ENCODE measurements around the gene SUV39H1.

The SUV39H1 gene

DNA sequence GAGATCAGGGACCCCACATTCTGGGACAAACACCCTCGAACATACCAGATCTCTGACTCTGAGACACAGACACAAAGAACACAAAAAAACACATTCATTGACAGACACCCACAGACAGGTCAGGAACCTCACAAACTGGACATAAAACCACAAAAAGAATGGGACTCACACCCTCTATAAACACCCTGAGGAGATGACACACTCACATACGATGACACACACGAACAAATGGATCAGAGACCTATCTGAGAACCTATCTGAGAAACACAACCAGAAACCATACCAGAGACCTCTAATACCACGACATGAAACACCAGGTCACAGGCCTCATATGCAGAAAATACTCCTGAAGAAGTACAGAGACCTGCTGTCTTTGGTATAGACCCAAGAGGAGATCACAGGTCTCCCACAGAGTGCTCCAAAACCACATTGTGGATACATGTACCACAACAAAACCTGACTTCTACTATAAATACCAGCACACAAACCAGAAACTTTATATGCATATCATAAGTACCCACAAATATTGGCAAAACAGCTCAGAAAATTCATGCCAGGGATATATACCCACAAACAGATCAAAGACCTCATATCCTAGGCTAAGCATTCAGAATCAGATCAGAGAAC lies 19.5 kb downstream of the SUV39H1 start:
- FAIRE-seq = no peak
- no peak for DNase-seq (ENCODE audit: insufficient read length, low spot score)
- TF ChIP-seq POLR2A (IDR thresholded peaks at IDR 0.05; ENCODE audit: low read depth, low read length) = no peak

DNA sequence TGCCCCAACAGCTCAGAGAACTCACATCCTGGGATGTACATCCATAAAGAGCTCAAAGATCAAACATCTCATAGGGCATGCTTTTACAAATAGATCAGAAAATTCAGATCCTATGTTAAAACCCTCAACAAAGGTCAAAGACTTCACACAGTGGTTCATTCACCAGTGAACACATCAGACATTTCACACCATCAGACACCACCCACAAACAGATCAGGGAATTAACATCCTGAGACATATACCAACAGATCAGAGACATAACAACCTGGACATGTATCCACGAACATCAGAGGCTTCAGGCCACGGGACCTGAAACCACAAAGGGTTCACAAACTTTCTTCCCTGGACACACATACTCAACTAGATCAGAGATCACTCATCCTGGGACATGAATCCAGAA lies 23.4 kb downstream of the SUV39H1 start:
- no peak for FAIRE-seq
- no peak for TF ChIP-seq POLR2A (IDR thresholded peaks at IDR 0.05; ENCODE audit: low read depth, low read length)
- DNase-seq (ENCODE audit: insufficient read length, low spot score) = no peak

DNA sequence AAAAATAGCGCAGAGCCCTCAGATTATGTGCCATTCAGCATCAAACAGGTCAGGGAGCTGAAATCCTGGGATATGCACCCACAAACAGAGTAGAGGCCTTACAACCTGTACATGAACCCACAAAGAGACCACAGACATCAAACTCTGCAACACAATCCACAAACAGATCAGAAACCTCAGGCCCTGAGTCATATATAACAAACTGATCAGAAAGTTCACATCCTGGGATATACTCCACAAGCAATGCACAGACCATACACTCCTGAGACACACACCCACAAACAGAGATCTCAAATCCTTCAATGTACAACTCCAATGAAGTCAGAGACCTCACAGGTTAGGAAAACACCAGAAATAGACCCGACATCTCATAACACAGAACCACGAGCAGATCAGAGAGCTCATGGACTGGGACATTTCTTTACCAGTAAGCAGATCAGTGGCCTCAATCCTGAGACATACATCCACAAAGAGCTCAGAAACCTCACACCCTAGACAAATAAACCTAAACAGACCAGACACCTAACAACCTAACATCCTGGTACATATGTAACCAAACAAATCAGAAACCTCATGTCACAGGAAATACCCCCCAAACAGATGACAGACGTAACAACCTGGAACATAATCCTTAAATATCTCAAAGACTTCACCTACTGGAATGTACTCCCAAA lies 24.2 kb downstream of the SUV39H1 start:
- no peak for FAIRE-seq
- TF ChIP-seq POLR2A (IDR thresholded peaks at IDR 0.05; ENCODE audit: low read depth, low read length) = no peak
- DNase-seq (ENCODE audit: insufficient read length, low spot score) = no peak

DNA sequence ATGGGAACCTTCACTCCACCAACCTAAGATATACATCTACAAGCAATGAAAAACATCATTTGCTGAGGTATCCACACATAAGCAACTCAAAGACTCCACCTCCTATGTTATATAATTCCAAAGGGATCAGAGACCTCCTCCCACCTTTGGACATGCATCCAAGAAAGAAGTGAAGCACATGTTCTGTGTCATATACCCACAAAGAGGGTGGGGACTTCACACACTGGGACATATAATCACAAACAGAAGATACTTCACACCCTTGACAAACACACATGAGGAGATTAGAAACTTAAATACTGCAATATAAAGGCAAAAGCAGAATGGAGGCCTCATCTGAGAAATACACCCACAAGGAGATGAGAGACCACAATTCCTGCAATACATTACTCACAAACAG lies 25.4 kb downstream of the SUV39H1 start:
- no peak for FAIRE-seq
- TF ChIP-seq POLR2A (IDR thresholded peaks at IDR 0.05; ENCODE audit: low read depth, low read length) = no peak

DNA sequence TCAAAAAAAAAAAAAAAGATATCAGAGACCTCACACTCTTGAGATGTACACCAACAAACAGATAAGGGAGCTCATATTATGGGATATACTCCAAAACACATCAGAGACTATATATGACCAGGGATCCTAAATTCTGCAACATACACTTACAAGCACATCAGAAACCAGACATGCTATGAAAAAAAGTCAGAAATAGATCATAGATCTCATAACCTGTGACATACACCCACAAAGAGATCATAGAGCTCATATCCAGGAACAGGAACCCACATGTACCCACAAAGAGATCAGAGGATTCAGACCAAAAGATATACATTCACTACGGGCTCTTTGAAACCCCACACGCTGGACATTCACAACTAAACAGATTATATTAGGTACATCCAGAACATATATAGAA lies 30.1 kb downstream of the SUV39H1 start:
- no peak for DNase-seq (ENCODE audit: insufficient read length, low spot score)
- no peak for FAIRE-seq
- TF ChIP-seq POLR2A (IDR thresholded peaks at IDR 0.05; ENCODE audit: low read depth, low read length) = no peak

More for the DNA sequence above, 25.4 kb downstream of the SUV39H1 start:
- no peak for DNase-seq (ENCODE audit: insufficient read length, low spot score)

DNA sequence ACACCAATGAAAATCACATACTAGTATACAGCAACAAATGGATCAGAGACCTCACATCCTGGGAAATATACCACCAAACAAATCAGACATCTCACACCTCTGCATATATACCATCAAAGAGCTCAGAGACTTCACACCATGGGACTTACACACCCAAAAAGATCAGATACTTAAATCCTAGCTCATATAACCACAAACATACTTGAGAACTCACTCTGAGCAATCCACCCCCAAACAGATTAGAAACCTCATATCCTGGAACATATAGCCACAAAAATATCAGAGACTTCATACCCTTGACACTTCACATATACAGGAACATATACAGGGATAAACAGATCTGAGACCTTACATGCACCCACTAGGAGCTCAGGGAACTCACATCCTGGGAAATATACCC lies 32.1 kb downstream of the SUV39H1 start:
- no peak for FAIRE-seq
- TF ChIP-seq POLR2A (IDR thresholded peaks at IDR 0.05; ENCODE audit: low read depth, low read length) = no peak
- no peak for DNase-seq (ENCODE audit: insufficient read length, low spot score)

DNA sequence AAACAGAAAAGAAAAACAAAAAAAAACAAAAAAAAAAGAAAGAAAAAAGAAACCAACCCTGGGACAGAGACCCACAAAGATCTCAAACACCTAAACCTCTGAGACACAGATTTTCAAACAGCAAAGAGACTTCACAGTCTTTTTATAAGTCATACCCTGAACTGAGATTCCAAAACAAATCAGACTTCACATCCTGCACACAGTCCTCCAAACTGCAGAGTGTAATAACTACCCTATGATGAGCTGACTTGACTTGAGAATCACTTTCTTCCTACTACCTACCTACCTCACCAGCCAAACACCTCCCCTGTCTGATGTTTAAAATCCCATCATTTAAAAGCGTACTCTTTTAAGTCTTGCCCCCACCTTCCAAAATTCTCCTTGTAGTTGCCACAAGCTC lies 39.8 kb downstream of the SUV39H1 start:
- DNase-seq (ENCODE audit: insufficient read length, low spot score) (no peak), FAIRE-seq (no peak)
- no peak for TF ChIP-seq POLR2A (IDR thresholded peaks at IDR 0.05; ENCODE audit: low read depth, low read length)

DNA sequence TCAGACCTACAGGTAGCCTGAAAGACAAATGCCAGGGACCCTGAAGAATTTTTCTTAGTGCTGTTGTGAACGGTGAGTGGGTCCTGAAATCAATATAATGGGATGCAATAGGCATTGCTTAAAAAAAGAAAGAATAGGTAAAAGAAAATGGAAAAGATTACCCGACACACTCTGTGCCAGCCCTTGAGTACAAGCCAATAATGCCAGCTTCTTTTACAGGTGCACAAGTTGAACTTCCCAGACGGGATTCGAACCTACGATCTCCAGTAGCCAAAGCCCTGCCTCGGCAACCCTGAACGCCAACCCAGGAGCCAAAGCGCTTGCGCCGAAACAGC lies 40.3 kb downstream of the SUV39H1 start:
- no peak for TF ChIP-seq POLR2A (IDR thresholded peaks at IDR 0.05; ENCODE audit: low read depth, low read length)
- FAIRE-seq (peak; percentile 30), DNase-seq (ENCODE audit: insufficient read length, low spot score) (no peak)

DNA sequence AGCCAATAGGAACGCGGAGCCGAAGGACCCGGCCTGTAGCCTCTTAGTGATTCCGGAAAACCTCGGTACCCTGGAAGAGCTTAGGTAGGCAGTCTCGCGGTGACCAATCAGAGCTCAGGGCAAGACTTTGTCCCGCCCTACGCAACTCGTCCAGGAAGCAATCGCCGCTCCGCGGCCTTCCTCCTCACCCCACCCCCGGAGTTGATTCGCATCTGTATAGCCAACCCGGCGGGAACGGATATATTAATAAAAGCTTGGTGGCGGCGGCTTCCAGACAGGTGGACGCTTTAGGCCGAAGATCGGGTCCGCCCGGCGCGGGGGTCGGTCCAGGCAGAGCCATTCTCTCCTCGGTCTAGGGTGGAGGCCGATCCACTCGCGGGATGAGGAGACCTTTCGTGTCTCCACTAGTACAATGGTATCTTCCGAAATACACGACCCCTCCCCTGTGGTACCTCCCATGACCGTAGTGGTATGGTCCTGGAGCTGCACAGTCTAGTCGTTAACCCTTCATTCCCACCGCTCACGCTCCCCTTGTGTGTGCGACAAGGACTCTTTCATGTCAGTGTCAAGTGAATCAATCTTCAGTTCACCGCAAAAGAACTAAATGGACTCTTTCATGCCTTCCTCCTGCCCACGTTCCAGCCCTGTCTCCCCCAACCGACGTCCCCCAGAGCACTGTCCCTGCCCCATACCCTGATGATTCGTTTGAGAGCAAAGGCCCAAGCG lies 40.8 kb downstream of the SUV39H1 start:
- DNase-seq (ENCODE audit: insufficient read length, low spot score) = peak; percentile 45
- FAIRE-seq = no peak
- no peak for TF ChIP-seq POLR2A (IDR thresholded peaks at IDR 0.05; ENCODE audit: low read depth, low read length)

DNA sequence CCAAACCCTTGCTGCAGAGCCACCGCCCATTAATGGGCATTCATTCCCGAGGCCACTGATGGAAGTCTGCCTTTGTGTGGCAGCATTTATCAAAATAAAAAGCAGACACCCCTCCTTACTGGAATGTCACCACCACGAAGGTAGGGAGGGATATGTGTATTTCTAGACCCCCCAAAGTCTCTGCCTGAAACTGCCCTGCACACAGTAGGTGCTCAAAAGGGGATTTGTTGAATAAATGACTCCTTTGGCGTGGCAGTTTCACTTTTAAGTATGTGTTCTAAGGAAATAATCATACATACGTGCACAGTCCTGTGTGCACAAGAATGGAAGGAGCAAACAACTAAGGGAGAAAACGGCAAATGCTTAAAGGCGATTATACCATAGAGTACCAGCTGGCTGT lies 41.4 kb downstream of the SUV39H1 start:
- 0 out of 2 replicates have a peak, but pooled peaks have one; percentile 16 for TF ChIP-seq POLR2A (IDR thresholded peaks at IDR 0.05; ENCODE audit: low read depth, low read length)
- FAIRE-seq (no peak), DNase-seq (ENCODE audit: insufficient read length, low spot score) (no peak)

DNA sequence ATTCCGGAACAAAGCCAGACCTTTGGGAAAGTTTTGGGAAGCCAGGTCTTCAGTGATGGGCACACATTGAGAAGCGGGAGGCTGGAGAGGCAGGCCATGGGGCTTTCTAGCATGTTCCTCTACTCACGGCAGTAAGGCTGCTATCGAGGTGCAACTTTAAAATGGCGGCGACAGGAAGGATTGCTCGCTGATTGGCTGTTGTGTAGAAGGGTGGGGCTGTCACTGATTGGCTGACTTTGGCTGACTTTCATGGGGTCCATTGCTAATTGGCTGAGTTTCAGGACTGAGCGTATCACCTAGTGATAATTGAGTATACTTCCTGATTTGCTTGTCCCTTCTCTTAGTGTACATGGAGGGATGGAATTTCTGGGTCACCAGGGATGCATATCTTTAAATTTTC lies 45.3 kb downstream of the SUV39H1 start:
- no peak for FAIRE-seq
- no peak for DNase-seq (ENCODE audit: insufficient read length, low spot score)
- no peak for TF ChIP-seq POLR2A (IDR thresholded peaks at IDR 0.05; ENCODE audit: low read depth, low read length)

DNA sequence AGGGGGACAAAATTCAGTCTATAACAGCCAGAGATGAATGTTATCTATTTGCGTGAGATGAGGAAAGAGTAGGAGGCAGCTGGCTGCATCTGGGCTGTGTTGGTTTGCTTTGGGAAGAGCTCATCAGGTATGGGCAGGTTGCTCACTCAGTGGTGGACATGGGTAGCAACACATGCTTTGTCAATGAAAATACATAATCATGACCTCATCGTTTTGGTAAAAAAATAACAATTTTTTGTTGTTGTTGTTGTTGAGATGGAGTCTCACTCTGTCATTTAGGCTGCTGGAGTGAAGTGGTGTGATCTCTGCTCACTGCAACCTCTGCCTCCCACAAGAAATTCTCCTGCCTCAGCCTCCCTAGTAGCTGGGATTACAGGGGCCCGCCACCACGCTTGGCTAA lies 48.7 kb downstream of the SUV39H1 start:
- FAIRE-seq (no peak), DNase-seq (ENCODE audit: insufficient read length, low spot score) (no peak)
- TF ChIP-seq POLR2A (IDR thresholded peaks at IDR 0.05; ENCODE audit: low read depth, low read length) = no peak

DNA sequence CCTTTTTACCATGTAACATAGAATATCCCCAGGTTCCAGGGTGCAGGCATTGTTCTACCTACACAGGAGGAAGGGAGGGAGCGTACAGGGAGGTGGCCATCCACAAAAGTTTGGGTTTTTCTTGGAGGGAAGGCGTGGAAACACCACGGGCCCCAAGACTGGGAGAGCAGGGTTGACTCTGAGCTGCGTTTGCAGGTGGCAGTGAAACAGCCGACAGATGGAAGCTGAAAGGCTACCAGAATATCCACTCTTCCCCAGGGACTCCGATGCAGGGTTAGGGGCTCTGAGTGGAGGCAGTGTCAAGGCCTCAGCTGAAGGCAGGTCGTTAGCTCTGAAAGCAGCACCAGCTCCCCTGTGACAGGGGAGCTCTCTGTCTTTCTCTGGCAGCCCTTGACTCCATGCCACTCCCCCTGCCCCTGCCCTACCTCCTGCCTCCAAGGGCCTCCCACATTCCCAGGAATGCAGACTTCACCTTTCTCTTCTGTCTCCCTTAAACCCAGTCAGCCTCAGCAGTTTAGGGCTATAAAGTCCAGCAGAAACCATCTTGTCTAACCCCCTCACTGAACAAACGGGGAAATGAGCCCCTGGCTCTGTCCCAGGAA lies 51.0 kb downstream of the SUV39H1 start:
- DNase-seq (ENCODE audit: insufficient read length, low spot score) (no peak), FAIRE-seq (no peak)
- TF ChIP-seq POLR2A (IDR thresholded peaks at IDR 0.05; ENCODE audit: low read depth, low read length) = no peak

DNA sequence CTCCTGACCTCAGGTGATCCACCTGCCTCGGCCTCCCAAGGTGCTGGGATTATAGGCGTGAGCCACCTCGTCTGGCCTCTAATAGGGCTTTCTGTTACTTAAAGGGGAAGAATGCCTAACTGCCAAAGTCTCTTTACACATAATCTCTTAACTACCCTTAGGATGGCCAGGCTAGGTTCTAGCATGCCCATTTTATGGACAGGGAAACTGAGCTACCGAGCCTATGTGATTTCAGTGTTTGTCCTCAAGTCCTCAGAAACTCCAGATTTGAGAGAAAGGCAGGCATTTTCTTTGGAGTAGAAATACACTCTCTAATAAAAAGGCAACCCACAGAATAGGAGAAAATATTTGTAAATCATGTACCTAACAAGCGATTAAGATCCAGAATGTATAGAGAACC lies 52.6 kb downstream of the SUV39H1 start:
- no peak for DNase-seq (ENCODE audit: insufficient read length, low spot score)
- no peak for TF ChIP-seq POLR2A (IDR thresholded peaks at IDR 0.05; ENCODE audit: low read depth, low read length)
- no peak for FAIRE-seq
